K562 (cell line): Measurements from ENCODE around the gene DHDH. TPM values are rescaled to one million over a fixed set of nuclear protein-coding genes. Genes with fewer than 3 reads are reported as not detected.

Experiments used
- C11orf30 ChIP-seq: fragments of 450-650 bp; IDR thresholded peaks from 2 replicates; pipeline ENCODE4 v1.6.1; 2016; ENCODE audit warnings: low read depth, mild to moderate bottlenecking
- NFRKB ChIP-seq: fragments of 450-650 bp; IDR thresholded peaks from 2 replicates; pipeline ENCODE4 v1.6.1; 2016; ENCODE audit warnings: low read depth
- NR2F6 ChIP-seq: fragments of 450-650 bp; formaldehyde crosslinking; IDR thresholded peaks from 2 replicates; pipeline ENCODE4 v1.4.0; 2020; ENCODE audit warnings: mild to moderate bottlenecking
- PCBP2 ChIP-seq: fragments of 200-400 bp; formaldehyde crosslinking; IDR thresholded peaks from 2 replicates; pipeline ENCODE4 v1.6.1; 2018; ENCODE audit warnings: low read length, low read depth, mild to moderate bottlenecking, moderate library complexity; ENCODE audit not compliant: poor library complexity, severe bottlenecking
- PRPF4 ChIP-seq: fragments of 200-400 bp; formaldehyde crosslinking; IDR thresholded peaks from one replicate; pipeline ENCODE4 v1.6.1; 2017; ENCODE audit warnings: low read length, low read depth, mild to moderate bottlenecking; ENCODE audit not compliant: insufficient read depth, poor library complexity, severe bottlenecking
- SREBF1 ChIP-seq: fragments of 150-350 bp; IDR thresholded peaks from 2 replicates; pipeline ENCODE4 v1.6.1; 2014; ENCODE audit warnings: antibody characterized with exemption, low read depth, low read length, borderline replicate concordance
- ZNF324 ChIP-seq: fragments of 250-450 bp; sonication (Bioruptor Pico); IDR thresholded peaks from 2 replicates; pipeline ENCODE4 v1.4.0; 2020; ENCODE audit warnings: mild to moderate bottlenecking
- ZNF444 ChIP-seq: fragments of 250-450 bp; sonication (Bioruptor Pico); IDR thresholded peaks from 2 replicates; pipeline ENCODE4 v1.4.0; 2020; ENCODE audit warnings: mild to moderate bottlenecking, moderate library complexity
- polyA plus RNA-seq, 8 experiments: library from polyadenylated mRNA; depleted of rRNA in 4 of 8; stranded (reverse) in 5 of 8; unstranded in 3 of 8; fragments of >200 nt; fragmentation: Nextera tagmentation in 2 of 8; fragmentation: Illumina TruSeq in 1 of 8; extraction: Ambion mirVana in 2 of 8; extraction: Trizol in 1 of 8; gene quantifications; 2 replicates each; pipeline versions ENCODE4 v1.2.1 to v1.2.3, GENCODE V29; 2011 to 2014; ENCODE audit warnings: inconsistent platforms in 1 of 8, missing spikeins in 1 of 8
- total RNA-seq, 7 experiments: library from RNA; depleted of rRNA in 6 of 7; stranded (reverse); fragments of >200 nt in 6 of 7; fragmentation: Illumina TruSeq in 2 of 7; extraction: Trizol in 2 of 7; gene quantifications; 2 replicates each; pipeline versions ENCODE4 v1.2.1 to v1.2.3, GENCODE V29; 2011 to 2021; ENCODE audit warnings: low replicate concordance in 1 of 7
- TF ChIP-seq, protein P1 (sequence below): sonication (generic); formaldehyde crosslinking; IDR thresholded peaks from 2 replicates; pipeline ENCODE4 v1.8.1; 2023; ENCODE audit warnings: missing genetic modification reagents, mild to moderate bottlenecking, borderline replicate concordance

The DHDH gene
- total and polyA plus RNA-seq, 9 of the 15 experiments (the other 6 are each of a cell fraction or from before 2014, with no cell fraction given): 0.37 to 1.9 (median 0.87) TPM

DNA sequence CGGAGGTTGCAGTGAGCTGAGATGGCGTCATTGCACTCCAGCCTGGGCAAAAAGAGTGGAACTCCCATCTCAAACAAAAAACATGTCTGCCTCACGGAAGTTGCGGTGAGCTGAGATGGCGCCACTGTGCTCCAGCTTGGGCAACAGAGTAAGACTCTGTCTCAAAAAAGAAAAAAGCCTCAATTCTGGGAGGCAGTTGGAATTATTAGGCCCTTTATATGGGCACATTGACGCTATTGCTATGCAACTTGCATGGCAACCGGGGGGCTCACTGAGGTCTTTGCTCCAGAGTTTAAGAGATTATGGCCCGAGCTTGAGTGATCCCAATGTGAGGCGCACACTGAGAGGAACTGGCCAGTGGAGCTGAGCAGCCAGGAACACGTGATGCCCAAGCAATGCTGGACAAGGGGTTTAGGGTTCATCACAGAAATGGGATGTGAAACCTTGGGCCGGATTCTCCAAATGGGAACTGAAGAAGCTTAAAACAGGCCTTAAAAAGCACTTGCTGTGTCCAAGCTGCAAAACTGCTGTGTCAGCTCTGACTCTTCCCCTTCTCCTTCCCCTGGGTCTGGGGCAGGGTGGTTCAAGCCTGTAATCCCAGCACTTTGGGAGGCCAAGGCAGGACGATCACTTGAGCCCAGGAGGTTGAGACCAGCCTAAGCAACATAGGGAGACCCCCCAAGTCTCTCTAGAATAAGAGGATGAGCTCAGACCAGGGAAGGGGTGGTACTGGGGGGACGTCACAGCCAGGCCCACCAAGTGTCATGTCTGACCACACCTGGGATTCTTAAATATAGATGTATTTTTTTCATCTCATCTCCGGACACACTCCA is 34.1 kb downstream of the DHDH start (continued):
- TF ChIP-seq PCBP2: no peak
- peak; percentile 27; the same call in 1 of the 2 replicates for TF ChIP-seq ZNF324
- peak; percentile 81 for TF ChIP-seq ZNF444 (CRISPR knock-in tag)
- TF ChIP-seq NR2F6 (CRISPR knock-in tag): no peak
- no peak for TF ChIP-seq SREBF1
- no peak for TF ChIP-seq PRPF4
- TF ChIP-seq, protein P1, sequence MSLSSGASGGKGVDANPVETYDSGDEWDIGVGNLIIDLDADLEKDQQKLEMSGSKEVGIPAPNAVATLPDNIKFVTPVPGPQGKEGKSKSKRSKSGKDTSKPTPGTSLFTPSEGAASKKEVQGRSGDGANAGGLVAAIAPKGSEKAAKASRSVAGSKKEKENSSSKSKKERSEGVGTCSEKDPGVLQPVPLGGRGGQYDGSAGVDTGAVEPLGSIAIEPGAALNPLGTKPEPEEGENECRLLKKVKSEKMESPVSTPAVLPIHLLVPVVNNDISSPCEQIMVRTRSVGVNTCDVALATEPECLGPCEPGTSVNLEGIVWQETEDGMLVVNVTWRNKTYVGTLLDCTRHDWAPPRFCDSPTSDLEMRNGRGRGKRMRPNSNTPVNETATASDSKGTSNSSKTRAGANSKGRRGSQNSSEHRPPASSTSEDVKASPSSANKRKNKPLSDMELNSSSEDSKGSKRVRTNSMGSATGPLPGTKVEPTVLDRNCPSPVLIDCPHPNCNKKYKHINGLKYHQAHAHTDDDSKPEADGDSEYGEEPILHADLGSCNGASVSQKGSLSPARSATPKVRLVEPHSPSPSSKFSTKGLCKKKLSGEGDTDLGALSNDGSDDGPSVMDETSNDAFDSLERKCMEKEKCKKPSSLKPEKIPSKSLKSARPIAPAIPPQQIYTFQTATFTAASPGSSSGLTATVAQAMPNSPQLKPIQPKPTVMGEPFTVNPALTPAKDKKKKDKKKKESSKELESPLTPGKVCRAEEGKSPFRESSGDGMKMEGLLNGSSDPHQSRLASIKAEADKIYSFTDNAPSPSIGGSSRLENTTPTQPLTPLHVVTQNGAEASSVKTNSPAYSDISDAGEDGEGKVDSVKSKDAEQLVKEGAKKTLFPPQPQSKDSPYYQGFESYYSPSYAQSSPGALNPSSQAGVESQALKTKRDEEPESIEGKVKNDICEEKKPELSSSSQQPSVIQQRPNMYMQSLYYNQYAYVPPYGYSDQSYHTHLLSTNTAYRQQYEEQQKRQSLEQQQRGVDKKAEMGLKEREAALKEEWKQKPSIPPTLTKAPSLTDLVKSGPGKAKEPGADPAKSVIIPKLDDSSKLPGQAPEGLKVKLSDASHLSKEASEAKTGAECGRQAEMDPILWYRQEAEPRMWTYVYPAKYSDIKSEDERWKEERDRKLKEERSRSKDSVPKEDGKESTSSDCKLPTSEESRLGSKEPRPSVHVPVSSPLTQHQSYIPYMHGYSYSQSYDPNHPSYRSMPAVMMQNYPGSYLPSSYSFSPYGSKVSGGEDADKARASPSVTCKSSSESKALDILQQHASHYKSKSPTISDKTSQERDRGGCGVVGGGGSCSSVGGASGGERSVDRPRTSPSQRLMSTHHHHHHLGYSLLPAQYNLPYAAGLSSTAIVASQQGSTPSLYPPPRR: no peak
- TF ChIP-seq C11orf30: peak; percentile 99
- peak; percentile 50; the same call in 1 of the 2 replicates for TF ChIP-seq NFRKB
